Measurements from ENCODE around the gene ERBB4. TPM values are rescaled to one million over a fixed set of nuclear protein-coding genes. Genes with fewer than 3 reads are reported as not detected.

ERBB4 gene
- total and polyA plus RNA-seq, 3 experiments from 2014 or later, result not detected

DNA sequence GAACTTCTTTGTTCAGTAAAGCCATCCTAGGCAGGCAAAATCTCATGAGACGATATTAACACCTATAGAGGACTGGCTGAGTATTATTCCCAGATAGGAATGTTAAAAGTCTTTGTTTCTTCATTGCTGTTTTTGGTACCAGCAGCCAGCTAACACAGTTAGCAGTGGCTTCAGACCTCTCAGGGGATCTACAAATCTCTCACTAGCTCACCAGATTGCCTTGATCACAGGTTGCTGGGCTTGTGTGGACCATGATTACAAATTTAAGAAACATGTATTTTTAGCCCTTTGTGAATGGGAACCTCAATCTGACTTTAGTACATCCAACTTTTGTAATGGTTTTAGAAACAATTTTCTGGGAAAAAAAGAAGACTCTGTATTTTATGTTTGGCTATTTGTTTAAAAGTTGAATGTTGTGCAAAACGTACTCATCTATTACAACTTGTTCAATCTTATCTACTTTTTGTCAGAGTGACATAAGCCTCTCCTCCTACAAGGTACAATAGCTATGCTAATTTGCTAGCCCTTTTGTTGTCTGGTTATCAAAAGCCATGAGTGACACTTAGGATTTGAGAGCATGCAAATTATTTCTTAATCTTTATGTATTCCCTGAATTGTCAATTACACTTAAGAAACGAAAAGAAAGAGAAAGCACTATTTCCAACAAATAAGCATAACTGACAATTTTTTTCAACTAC is 693.1 kb downstream of the ERBB4 start:
- Mint-ChIP-seq H3K4me3 (no peak overlapping the region), H3K27me3 (no peaks in the 10 kb centered on the region), H3K27ac (no peak overlapping the region), H3K9me3 (peaks cover 0 to 8% (median 2%) of the 10 kb centered on the region in 5 donors), H3K4me1 (no peaks in the 10 kb centered on the region), H3K36me3 (no peaks in the 10 kb centered on the region)
- Histone ChIP-seq H3K27me3 (ENCODE audit: insufficient read depth, low read length, poor library complexity, severe bottlenecking) (no peaks in the 10 kb centered on the region), H3K36me3 (ENCODE audit: insufficient read depth, low read length) (no peaks in the 10 kb centered on the region), H3K4me1 (ENCODE audit: insufficient read depth, low read length) (no peaks in the 10 kb centered on the region), H3K9me3 (ENCODE audit: low read length) (no peaks in the 10 kb centered on the region), H3K27ac (ENCODE audit: low read depth, low read length) (no peak overlapping the region), H3K4me3 (ENCODE audit: low read length) (no peak overlapping the region)
- ChIA-PET CTCF (no interaction called here), POLR2A (no interaction called here)
- DNase-seq, result no peak

- H3K4me1 ChIP-seq (ENCODE audit: insufficient read depth, low read length), result no peaks in the 10 kb centered on the region
- H3K36me3 ChIP-seq (ENCODE audit: insufficient read depth, low read length), result no peaks in the 10 kb centered on the region
- Mint-ChIP-seq H3K27me3 (no peaks in the 10 kb centered on the region), H3K4me3 (no peak overlapping the region), H3K9me3 (peaks cover 0 to 25% (median 0%) of the 10 kb centered on the region in 5 donors), H3K27ac (no peak overlapping the region), H3K4me1 (no peaks in the 10 kb centered on the region), H3K36me3 (no peaks in the 10 kb centered on the region)
- no peak overlapping the region for H3K27ac ChIP-seq (ENCODE audit: low read depth, low read length)
- no peaks in the 10 kb centered on the region for H3K9me3 ChIP-seq (ENCODE audit: low read length)
- H3K27me3 ChIP-seq (ENCODE audit: insufficient read depth, low read length, poor library complexity, severe bottlenecking), result no peaks in the 10 kb centered on the region
- POLR2A ChIA-PET, result no interaction called here
- no peak for DNase-seq
- H3K4me3 ChIP-seq (ENCODE audit: low read length), result no peak overlapping the region
- CTCF ChIA-PET, result no interaction called here
Measured at GRCh38 chr2:211837706-211838105, 700.9 kb downstream of the ERBB4 start.

DNA sequence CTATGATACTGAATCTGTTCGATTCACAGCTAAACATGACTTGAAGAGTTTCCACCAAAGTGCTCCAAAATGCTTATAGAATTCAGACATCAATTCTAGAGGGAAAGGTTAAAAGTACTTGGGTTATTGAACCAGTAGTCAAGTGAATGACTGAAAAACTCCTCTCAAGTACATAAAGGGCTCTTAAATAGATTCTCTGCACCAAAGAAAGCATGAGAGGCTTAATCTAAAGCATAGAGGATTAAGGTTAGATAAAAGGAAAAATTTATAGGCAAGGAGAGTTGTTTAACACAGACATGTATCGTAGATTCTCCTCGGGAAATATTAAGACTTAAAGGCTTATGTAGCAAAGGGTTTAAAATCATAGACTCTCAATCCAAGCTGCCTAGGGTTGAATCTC is 701.4 kb downstream of the ERBB4 start:
- peaks cover 0 to 25% (median 0%) of the 10 kb centered on the region in 5 donors for H3K9me3 Mint-ChIP-seq
- POLR2A ChIA-PET, result no interaction called here
- Histone ChIP-seq H3K36me3 (ENCODE audit: insufficient read depth, low read length) (no peaks in the 10 kb centered on the region), H3K9me3 (ENCODE audit: low read length) (no peaks in the 10 kb centered on the region), H3K27me3 (ENCODE audit: insufficient read depth, low read length, poor library complexity, severe bottlenecking) (no peaks in the 10 kb centered on the region), H3K4me3 (ENCODE audit: low read length) (no peak overlapping the region), H3K4me1 (ENCODE audit: insufficient read depth, low read length) (no peaks in the 10 kb centered on the region), H3K27ac (ENCODE audit: low read depth, low read length) (no peak overlapping the region)
- H3K36me3 Mint-ChIP-seq, result no peaks in the 10 kb centered on the region
- H3K4me3 Mint-ChIP-seq, result no peak overlapping the region
- CTCF ChIA-PET, result no interaction called here
- H3K27me3 Mint-ChIP-seq, result no peaks in the 10 kb centered on the region
- no peak overlapping the region for H3K27ac Mint-ChIP-seq
- H3K4me1 Mint-ChIP-seq, result no peaks in the 10 kb centered on the region
- DNase-seq, result no peak

GRCh38 chr2:211836409-211836808 is 702.2 kb downstream of the ERBB4 start:
- peaks cover 0 to 19% (median 0%) of the 10 kb centered on the region in 5 donors for H3K9me3 Mint-ChIP-seq
- H3K36me3 Mint-ChIP-seq, result no peaks in the 10 kb centered on the region
- no peak overlapping the region for H3K4me3 Mint-ChIP-seq
- POLR2A ChIA-PET, result no interaction called here
- Histone ChIP-seq H3K27me3 (ENCODE audit: insufficient read depth, low read length, poor library complexity, severe bottlenecking) (no peaks in the 10 kb centered on the region), H3K27ac (ENCODE audit: low read depth, low read length) (no peak overlapping the region), H3K36me3 (ENCODE audit: insufficient read depth, low read length) (no peaks in the 10 kb centered on the region), H3K4me1 (ENCODE audit: insufficient read depth, low read length) (no peaks in the 10 kb centered on the region), H3K9me3 (ENCODE audit: low read length) (no peaks in the 10 kb centered on the region), H3K4me3 (ENCODE audit: low read length) (no peak overlapping the region)
- CTCF ChIA-PET, result no interaction called here
- no peak overlapping the region for H3K27ac Mint-ChIP-seq
- DNase-seq, result no peak
- no peaks in the 10 kb centered on the region for H3K4me1 Mint-ChIP-seq
- no peaks in the 10 kb centered on the region for H3K27me3 Mint-ChIP-seq

GRCh38 chr2:211835695-211836094 is 702.9 kb downstream of the ERBB4 start:
- CTCF ChIA-PET, result no interaction called here
- H3K36me3 Mint-ChIP-seq, result no peaks in the 10 kb centered on the region

GRCh38 chr2:211833582-211834279 is 704.9 kb downstream of the ERBB4 start:
- Histone ChIP-seq H3K4me3 (ENCODE audit: low read length) (no peak overlapping the region), H3K36me3 (ENCODE audit: insufficient read depth, low read length) (no peaks in the 10 kb centered on the region), H3K4me1 (ENCODE audit: insufficient read depth, low read length) (no peaks in the 10 kb centered on the region), H3K27ac (ENCODE audit: low read depth, low read length) (no peak overlapping the region), H3K9me3 (ENCODE audit: low read length) (no peaks in the 10 kb centered on the region), H3K27me3 (ENCODE audit: insufficient read depth, low read length, poor library complexity, severe bottlenecking) (no peaks in the 10 kb centered on the region)
- CTCF ChIA-PET, result no interaction called here
- no peaks in the 10 kb centered on the region for H3K27me3 Mint-ChIP-seq
- DNase-seq, result no peak
- no peaks in the 10 kb centered on the region for H3K36me3 Mint-ChIP-seq
- peaks cover 0 to 15% (median 2%) of the 10 kb centered on the region in 5 donors for H3K9me3 Mint-ChIP-seq
- no peaks in the 10 kb centered on the region for H3K4me1 Mint-ChIP-seq
- POLR2A ChIA-PET, result no interaction called here
- H3K4me3 Mint-ChIP-seq, result no peak overlapping the region
- no peak overlapping the region for H3K27ac Mint-ChIP-seq

More at GRCh38 chr2:211835695-211836094, 702.9 kb downstream of the ERBB4 start:
- Histone ChIP-seq H3K4me1 (ENCODE audit: insufficient read depth, low read length) (no peaks in the 10 kb centered on the region), H3K36me3 (ENCODE audit: insufficient read depth, low read length) (no peaks in the 10 kb centered on the region), H3K27ac (ENCODE audit: low read depth, low read length) (no peak overlapping the region), H3K27me3 (ENCODE audit: insufficient read depth, low read length, poor library complexity, severe bottlenecking) (no peaks in the 10 kb centered on the region), H3K9me3 (ENCODE audit: low read length) (no peaks in the 10 kb centered on the region), H3K4me3 (ENCODE audit: low read length) (no peak overlapping the region)
- no peak for DNase-seq
- H3K27me3 Mint-ChIP-seq, result no peaks in the 10 kb centered on the region
- POLR2A ChIA-PET, result no interaction called here
- H3K27ac Mint-ChIP-seq, result no peak overlapping the region
- H3K4me3 Mint-ChIP-seq, result no peak overlapping the region
- H3K9me3 Mint-ChIP-seq, result peaks cover 0 to 19% (median 2%) of the 10 kb centered on the region in 5 donors
- no peaks in the 10 kb centered on the region for H3K4me1 Mint-ChIP-seq

DNA sequence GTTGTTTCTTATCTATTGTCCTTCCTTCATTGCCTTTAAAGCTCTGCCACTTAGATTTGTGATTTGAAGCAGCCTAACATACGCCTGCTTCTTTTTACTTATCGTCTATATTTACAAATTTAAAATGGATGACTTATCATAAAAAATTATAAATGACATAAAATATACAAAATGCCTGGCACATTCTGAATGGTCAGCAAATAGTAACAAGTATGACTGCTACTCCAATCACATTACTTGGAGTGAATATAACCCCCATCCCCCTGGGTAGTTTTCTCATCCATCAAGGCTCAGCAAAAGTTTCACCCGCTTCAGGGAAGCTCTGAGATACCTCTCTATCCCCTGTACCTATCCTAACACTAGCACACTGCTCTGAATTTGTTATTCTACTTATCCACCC is 708.9 kb downstream of the ERBB4 start:
- no peaks in the 10 kb centered on the region for H3K9me3 ChIP-seq (ENCODE audit: low read length)
- no peak overlapping the region for H3K4me3 ChIP-seq (ENCODE audit: low read length)
- POLR2A ChIA-PET, result no interaction called here
- no peak overlapping the region for H3K27ac ChIP-seq (ENCODE audit: low read depth, low read length)
- no peaks in the 10 kb centered on the region for H3K27me3 ChIP-seq (ENCODE audit: insufficient read depth, low read length, poor library complexity, severe bottlenecking)
- Mint-ChIP-seq H3K27me3 (no peaks in the 10 kb centered on the region), H3K27ac (no peak overlapping the region), H3K36me3 (no peaks in the 10 kb centered on the region), H3K4me3 (no peak overlapping the region), H3K9me3 (peaks cover 0 to 14% (median 0%) of the 10 kb centered on the region in 5 donors), H3K4me1 (no peaks in the 10 kb centered on the region)
- DNase-seq, result no peak
- H3K4me1 ChIP-seq (ENCODE audit: insufficient read depth, low read length), result no peaks in the 10 kb centered on the region
- CTCF ChIA-PET, result no interaction called here
- no peaks in the 10 kb centered on the region for H3K36me3 ChIP-seq (ENCODE audit: insufficient read depth, low read length)

DNA sequence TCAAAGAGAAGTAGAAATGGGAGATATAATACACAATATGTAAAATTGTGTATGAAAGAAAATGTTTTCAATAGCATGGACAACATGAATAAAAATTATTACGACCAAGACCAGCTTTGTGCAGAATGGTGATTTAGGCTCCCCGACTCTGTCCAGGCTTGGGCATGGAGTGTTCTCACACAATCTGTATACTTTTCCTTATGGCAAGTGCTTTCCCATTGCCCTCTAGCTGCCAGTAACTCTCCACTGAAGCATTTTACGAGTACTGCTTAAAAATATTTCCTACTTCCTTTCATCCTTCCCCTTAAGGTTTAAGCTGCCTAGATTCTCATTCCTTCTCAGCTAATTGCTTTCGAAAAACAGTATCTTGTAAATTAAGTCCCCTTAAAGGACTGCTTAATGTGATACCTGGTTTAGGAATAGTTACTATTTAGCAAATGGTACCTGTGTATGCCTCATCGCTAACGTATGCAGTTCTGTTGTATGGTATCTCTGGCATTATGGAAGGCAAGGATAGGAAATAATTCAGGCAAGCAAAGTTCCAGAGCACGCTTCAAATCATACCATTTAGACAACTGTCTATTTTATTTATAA is 714.6 kb downstream of the ERBB4 start:
- Histone ChIP-seq H3K9me3 (ENCODE audit: low read length) (no peaks in the 10 kb centered on the region), H3K36me3 (ENCODE audit: insufficient read depth, low read length) (no peaks in the 10 kb centered on the region), H3K27ac (ENCODE audit: low read depth, low read length) (no peak overlapping the region), H3K4me1 (ENCODE audit: insufficient read depth, low read length) (no peaks in the 10 kb centered on the region), H3K4me3 (ENCODE audit: low read length) (no peak overlapping the region), H3K27me3 (ENCODE audit: insufficient read depth, low read length, poor library complexity, severe bottlenecking) (no peaks in the 10 kb centered on the region)
- Mint-ChIP-seq H3K4me1 (no peaks in the 10 kb centered on the region), H3K27me3 (no peaks in the 10 kb centered on the region), H3K27ac (no peak overlapping the region), H3K4me3 (no peak overlapping the region), H3K9me3 (peaks cover 0 to 17% (median 5%) of the 10 kb centered on the region in 5 donors), H3K36me3 (no peaks in the 10 kb centered on the region)
- no peak for DNase-seq
- POLR2A ChIA-PET, result no interaction called here
- CTCF ChIA-PET, result no interaction called here

All from CD8-positive, alpha-beta memory T cell (primary cell).